Measurements from ENCODE around the gene MTERF4. TPM values are rescaled to one million over a fixed set of nuclear protein-coding genes. Genes with fewer than 3 reads are reported as not detected.

Gene MTERF4
- total RNA-seq, 1 donor from 2014 or later: 50.2 TPM

- no peak for TF ChIP-seq CTCF (IDR thresholded peaks at IDR 0.05)
- Histone ChIP-seq H3K36me3 (peaks cover 58 to 85% of the 10 kb centered on the region in 2 donors), H3K4me3 (no peak overlapping the region), H3K4me1 (no peaks in the 10 kb centered on the region), H3K27ac (no peak overlapping the region), H3K9me3 (no peaks in the 10 kb centered on the region), H3K27me3 (no peaks in the 10 kb centered on the region)
- DNase-seq (ENCODE audit: low spot score in 2 of 2): no peak
- intact Hi-C loops (cut with DNase I): no loop called here
Observed at GRCh38 chr2:241072151-241072550, 29.9 kb downstream of the MTERF4 start.

GRCh38 chr2:241071677-241072111 is 30.4 kb downstream of the MTERF4 start:
- Histone ChIP-seq H3K4me3 (no peak overlapping the region), H3K36me3 (peaks cover 63 to 90% of the 10 kb centered on the region in 2 donors), H3K27me3 (no peaks in the 10 kb centered on the region), H3K27ac (no peak overlapping the region), H3K4me1 (no peaks in the 10 kb centered on the region), H3K9me3 (no peaks in the 10 kb centered on the region)
- no peak for DNase-seq (ENCODE audit: low spot score in 2 of 2)
- intact Hi-C loops (cut with DNase I): no loop called here
- no peak for TF ChIP-seq CTCF (IDR thresholded peaks at IDR 0.05)

- peaks cover 68 to 97% of the 10 kb centered on the region in 2 donors for H3K36me3 ChIP-seq
- TF ChIP-seq CTCF (IDR thresholded peaks at IDR 0.05): no peak
- H3K4me3 ChIP-seq: no peak overlapping the region
- no peak overlapping the region for H3K27ac ChIP-seq
- intact Hi-C loops (cut with DNase I): no loop called here
- DNase-seq (ENCODE audit: low spot score in 2 of 2): no peak
- H3K4me1 ChIP-seq: no peaks in the 10 kb centered on the region
- H3K9me3 ChIP-seq: no peaks in the 10 kb centered on the region
- no peaks in the 10 kb centered on the region for H3K27me3 ChIP-seq
Observed at GRCh38 chr2:241070811-241071676, 31.0 kb downstream of the MTERF4 start.

- Histone ChIP-seq H3K27ac (no peak overlapping the region), H3K4me1 (no peaks in the 10 kb centered on the region), H3K4me3 (no peak overlapping the region), H3K9me3 (no peaks in the 10 kb centered on the region), H3K27me3 (no peaks in the 10 kb centered on the region), H3K36me3 (peaks cover 75 to 100% of the 10 kb centered on the region in 2 donors)
- no peak for DNase-seq (ENCODE audit: low spot score in 2 of 2)
- no peak for TF ChIP-seq CTCF (IDR thresholded peaks at IDR 0.05)
- intact Hi-C loops (cut with DNase I): no loop called here
Observed at GRCh38 chr2:241070361-241070760, 31.7 kb downstream of the MTERF4 start.

GRCh38 chr2:241069821-241070281 is 32.2 kb downstream of the MTERF4 start:
- Histone ChIP-seq H3K27ac (no peak overlapping the region), H3K27me3 (no peaks in the 10 kb centered on the region), H3K4me3 (no peak overlapping the region), H3K36me3 (peaks cover 78 to 100% of the 10 kb centered on the region in 2 donors), H3K9me3 (no peaks in the 10 kb centered on the region), H3K4me1 (no peaks in the 10 kb centered on the region)
- no peak for TF ChIP-seq CTCF (IDR thresholded peaks at IDR 0.05)
- intact Hi-C loops (cut with DNase I): no loop called here
- no peak for DNase-seq (ENCODE audit: low spot score in 2 of 2)
